Measurements from ENCODE around the gene KHK. TPM values are rescaled to one million over a fixed set of nuclear protein-coding genes. Genes with fewer than 3 reads are reported as not detected.

Gene KHK
- total RNA-seq, 4 donors from 2014 or later, result 2.8 to 6.3 (median 3.8) TPM

- Histone ChIP-seq H3K9me3 (no peaks in the 10 kb centered on the region), H3K27me3 (no peaks in the 10 kb centered on the region), H3K4me1 (peaks cover 15% of the 10 kb centered on the region), H3K4me3 (no peak overlapping the region), H3K36me3 (no peaks in the 10 kb centered on the region), H3K27ac (no peak overlapping the region)
- TF ChIP-seq EP300 (IDR thresholded peaks at IDR 0.05) (no peak), POLR2A (IDR thresholded peaks at IDR 0.05) (no peak), POLR2AphosphoS5 (IDR thresholded peaks at IDR 0.05) (no peak)
- TF ChIP-seq, protein P1, sequence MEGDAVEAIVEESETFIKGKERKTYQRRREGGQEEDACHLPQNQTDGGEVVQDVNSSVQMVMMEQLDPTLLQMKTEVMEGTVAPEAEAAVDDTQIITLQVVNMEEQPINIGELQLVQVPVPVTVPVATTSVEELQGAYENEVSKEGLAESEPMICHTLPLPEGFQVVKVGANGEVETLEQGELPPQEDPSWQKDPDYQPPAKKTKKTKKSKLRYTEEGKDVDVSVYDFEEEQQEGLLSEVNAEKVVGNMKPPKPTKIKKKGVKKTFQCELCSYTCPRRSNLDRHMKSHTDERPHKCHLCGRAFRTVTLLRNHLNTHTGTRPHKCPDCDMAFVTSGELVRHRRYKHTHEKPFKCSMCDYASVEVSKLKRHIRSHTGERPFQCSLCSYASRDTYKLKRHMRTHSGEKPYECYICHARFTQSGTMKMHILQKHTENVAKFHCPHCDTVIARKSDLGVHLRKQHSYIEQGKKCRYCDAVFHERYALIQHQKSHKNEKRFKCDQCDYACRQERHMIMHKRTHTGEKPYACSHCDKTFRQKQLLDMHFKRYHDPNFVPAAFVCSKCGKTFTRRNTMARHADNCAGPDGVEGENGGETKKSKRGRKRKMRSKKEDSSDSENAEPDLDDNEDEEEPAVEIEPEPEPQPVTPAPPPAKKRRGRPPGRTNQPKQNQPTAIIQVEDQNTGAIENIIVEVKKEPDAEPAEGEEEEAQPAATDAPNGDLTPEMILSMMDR (IDR thresholded peaks at IDR 0.05), result no peak
- WGBS, result 83% methylated on average over 18 of the region's 25 CpGs
- no peak for DNase-seq (ENCODE audit: low spot score in 2 of 2)
Measured at GRCh38 chr2:27091746-27092695, 5.4 kb downstream of the KHK start.

GRCh38 chr2:27092696-27093429 is 6.3 kb downstream of the KHK start:
- no peaks in the 10 kb centered on the region for H3K27me3 ChIP-seq
- no peak overlapping the region for H3K27ac ChIP-seq
- no peak overlapping the region for H3K4me3 ChIP-seq
- peaks cover 10% of the 10 kb centered on the region for H3K4me1 ChIP-seq
- H3K9me3 ChIP-seq, result no peaks in the 10 kb centered on the region
- no peak for TF ChIP-seq POLR2AphosphoS5 (IDR thresholded peaks at IDR 0.05)
- TF ChIP-seq EP300 (IDR thresholded peaks at IDR 0.05), result no peak
- no peak for TF ChIP-seq POLR2A (IDR thresholded peaks at IDR 0.05)
- TF ChIP-seq, protein P1 (IDR thresholded peaks at IDR 0.05), result no peak
- H3K36me3 ChIP-seq, result no peaks in the 10 kb centered on the region
- no peak for DNase-seq (ENCODE audit: low spot score in 2 of 2)
- WGBS, result 77% methylated on average over 9 of the region's 10 CpGs

GRCh38 chr2:27093430-27094352 is 7.1 kb downstream of the KHK start:
- H3K36me3 ChIP-seq, result no peaks in the 10 kb centered on the region
- WGBS, result 85% methylated on average over 5 of the region's 6 CpGs
- no peak for DNase-seq (ENCODE audit: low spot score in 2 of 2)
- H3K4me1 ChIP-seq, result peaks cover 10% of the 10 kb centered on the region
- no peak overlapping the region for H3K4me3 ChIP-seq
- H3K9me3 ChIP-seq, result no peaks in the 10 kb centered on the region
- H3K27me3 ChIP-seq, result no peaks in the 10 kb centered on the region
- no peak for TF ChIP-seq POLR2AphosphoS5 (IDR thresholded peaks at IDR 0.05)
- no peak for TF ChIP-seq EP300 (IDR thresholded peaks at IDR 0.05)
- no peak for TF ChIP-seq POLR2A (IDR thresholded peaks at IDR 0.05)
- TF ChIP-seq, protein P1 (IDR thresholded peaks at IDR 0.05), result no peak
- no peak overlapping the region for H3K27ac ChIP-seq

GRCh38 chr2:27094353-27094984 is 7.9 kb downstream of the KHK start:
- H3K27ac ChIP-seq, result no peak overlapping the region
- no peak overlapping the region for H3K4me3 ChIP-seq
- no peaks in the 10 kb centered on the region for H3K9me3 ChIP-seq
- no peaks in the 10 kb centered on the region for H3K27me3 ChIP-seq
- DNase-seq (ENCODE audit: low spot score in 2 of 2), result no peak
- H3K36me3 ChIP-seq, result no peaks in the 10 kb centered on the region
- WGBS, result 93% methylated on average over 24 of the region's 24 CpGs
- TF ChIP-seq POLR2AphosphoS5 (IDR thresholded peaks at IDR 0.05) (no peak), EP300 (IDR thresholded peaks at IDR 0.05) (no peak), POLR2A (IDR thresholded peaks at IDR 0.05) (no peak)
- TF ChIP-seq, protein P1 (IDR thresholded peaks at IDR 0.05), result no peak
- peaks cover 10% of the 10 kb centered on the region for H3K4me1 ChIP-seq

Data from suprapubic skin (tissue), 4 donors.